Brain pericyte (primary cell): ENCODE measurements around the gene CLEC5A.
"Not testable (repeated sequence)": the region's sequence is repeated elsewhere in the genome, so short reads cannot be mapped to it uniquely, and the experiment has no call there.

Experiments used
- DNase-seq: peaks from one replicate; pipeline ENCODE4 v3.0.0-alpha.2; 2012; ENCODE audit warnings: low read depth, low spot score

Gene CLEC5A

GRCh38 chr7:141946796-141947195 is at the start of gene CLEC5A:
Gene CLEC5A (minus strand): TSS chr7:141946974. CDS start chr7:141946292, 682 bp downstream.
- DNase-seq = no peak

- no peak for DNase-seq
Observed at GRCh38 chr7:141993354-141993753, 46.6 kb upstream of the CLEC5A start.

- DNase-seq = no peak
Observed at GRCh38 chr7:141992688-141993087, 45.9 kb upstream of the CLEC5A start.

GRCh38 chr7:141992156-141992555 is 45.4 kb upstream of the CLEC5A start:
- DNase-seq = no peak

- no peak for DNase-seq
Observed at GRCh38 chr7:141991140-141991539, 44.4 kb upstream of the CLEC5A start.

- DNase-seq = no peak
Observed at GRCh38 chr7:141990011-141990725, 43.4 kb upstream of the CLEC5A start.

- not testable (repeated sequence) for DNase-seq
Observed at GRCh38 chr7:141987803-141988202, 41.0 kb upstream of the CLEC5A start.

- DNase-seq = no peak
Observed at GRCh38 chr7:141986923-141987322, 40.1 kb upstream of the CLEC5A start.

GRCh38 chr7:141985926-141986325 is 39.2 kb upstream of the CLEC5A start:
- DNase-seq = not testable (repeated sequence)

GRCh38 chr7:141979568-141979967 is 32.8 kb upstream of the CLEC5A start:
- DNase-seq = no peak

- no peak for DNase-seq
Observed at GRCh38 chr7:141978351-141978750, 31.6 kb upstream of the CLEC5A start.

GRCh38 chr7:141976524-141977245 is 29.9 kb upstream of the CLEC5A start:
- DNase-seq = no peak

GRCh38 chr7:141975806-141976523 is 29.2 kb upstream of the CLEC5A start:
- peak; percentile 13 for DNase-seq

GRCh38 chr7:141974831-141975230 is 28.1 kb upstream of the CLEC5A start:
- no peak for DNase-seq

GRCh38 chr7:141973673-141974072 is 26.9 kb upstream of the CLEC5A start, which contains the start of gene TAS2R38:
Gene TAS2R38 (minus strand): TSS chr7:141973773. CDS start chr7:141973689, 84 bp downstream.
- no peak for DNase-seq

- no peak for DNase-seq
Observed at GRCh38 chr7:141960687-141961422, 14.1 kb upstream of the CLEC5A start.

GRCh38 chr7:141956084-141956483 is 9.3 kb upstream of the CLEC5A start:
- no peak for DNase-seq

GRCh38 chr7:141954334-141954733 is 7.6 kb upstream of the CLEC5A start:
- DNase-seq = no peak

GRCh38 chr7:141952461-141952860 is 5.7 kb upstream of the CLEC5A start:
- no peak for DNase-seq

- no peak for DNase-seq
Observed at GRCh38 chr7:141950806-141951205, 4.0 kb upstream of the CLEC5A start.

- DNase-seq = no peak
Observed at GRCh38 chr7:141949911-141950310, 3.1 kb upstream of the CLEC5A start.

- DNase-seq = no peak
Observed at GRCh38 chr7:141949451-141949850, 2.7 kb upstream of the CLEC5A start.
